Measurements from ENCODE around the gene SLC19A2.
"Not testable (repeated sequence)": the region's sequence is repeated elsewhere in the genome, so short reads cannot be mapped to it uniquely, and the experiment has no call there.

SLC19A2 gene

GRCh38 chr1:169509354-169509753 is 23.6 kb upstream of the SLC19A2 start:
- no peak for DNase-seq (ENCODE audit: extremely low read depth in 1 of 2, low read depth in 1 of 2)

- no peak for DNase-seq (ENCODE audit: extremely low read depth in 1 of 2, low read depth in 1 of 2)
Measured at GRCh38 chr1:169508432-169509338, 22.9 kb upstream of the SLC19A2 start.

GRCh38 chr1:169507413-169507812 is 21.7 kb upstream of the SLC19A2 start:
- no peak for DNase-seq (ENCODE audit: extremely low read depth in 1 of 2, low read depth in 1 of 2)

- not testable (repeated sequence) for DNase-seq (ENCODE audit: extremely low read depth in 1 of 2, low read depth in 1 of 2)
Measured at GRCh38 chr1:169503601-169504000, 17.9 kb upstream of the SLC19A2 start.

- DNase-seq (ENCODE audit: extremely low read depth in 1 of 2, low read depth in 1 of 2) = no peak
Measured at GRCh38 chr1:169499807-169500206, 14.1 kb upstream of the SLC19A2 start.

GRCh38 chr1:169497317-169497716 is 11.6 kb upstream of the SLC19A2 start:
- DNase-seq (ENCODE audit: extremely low read depth in 1 of 2, low read depth in 1 of 2) = no peak

- no peak for DNase-seq (ENCODE audit: extremely low read depth in 1 of 2, low read depth in 1 of 2)
Measured at GRCh38 chr1:169495916-169496315, 10.2 kb upstream of the SLC19A2 start.

GRCh38 chr1:169495046-169495775 is 9.5 kb upstream of the SLC19A2 start:
- no peak for DNase-seq (ENCODE audit: extremely low read depth in 1 of 2, low read depth in 1 of 2)

- DNase-seq (ENCODE audit: extremely low read depth in 1 of 2, low read depth in 1 of 2) = no peak
Measured at GRCh38 chr1:169494343-169494742, 8.6 kb upstream of the SLC19A2 start.

- DNase-seq (ENCODE audit: extremely low read depth in 1 of 2, low read depth in 1 of 2) = no peak
Measured at GRCh38 chr1:169493251-169493650, 7.5 kb upstream of the SLC19A2 start.

GRCh38 chr1:169491845-169492281 is 6.1 kb upstream of the SLC19A2 start:
- DNase-seq (ENCODE audit: extremely low read depth in 1 of 2, low read depth in 1 of 2) = peak in 1 of 2 donors; percentile 61

GRCh38 chr1:169488157-169488556 is 2.4 kb upstream of the SLC19A2 start:
- DNase-seq (ENCODE audit: extremely low read depth in 1 of 2, low read depth in 1 of 2) = no peak

GRCh38 chr1:169487561-169487960 is 1.8 kb upstream of the SLC19A2 start:
- no peak for DNase-seq (ENCODE audit: extremely low read depth in 1 of 2, low read depth in 1 of 2)

- DNase-seq (ENCODE audit: extremely low read depth in 1 of 2, low read depth in 1 of 2) = no peak
Measured at GRCh38 chr1:169487133-169487532, 1.4 kb upstream of the SLC19A2 start.

- no peak for DNase-seq (ENCODE audit: extremely low read depth in 1 of 2, low read depth in 1 of 2)
Measured at GRCh38 chr1:169486281-169487051, 722 bp upstream of the SLC19A2 start.

GRCh38 chr1:169484683-169485430 is 887 bp downstream of the SLC19A2 start:
- DNase-seq (ENCODE audit: extremely low read depth in 1 of 2, low read depth in 1 of 2) = no peak

- no peak for DNase-seq (ENCODE audit: extremely low read depth in 1 of 2, low read depth in 1 of 2)
Measured at GRCh38 chr1:169484101-169484500, 1.6 kb downstream of the SLC19A2 start.

- no peak for DNase-seq (ENCODE audit: extremely low read depth in 1 of 2, low read depth in 1 of 2)
Measured at GRCh38 chr1:169483500-169483966, 2.2 kb downstream of the SLC19A2 start.

GRCh38 chr1:169479363-169480066 is 6.2 kb downstream of the SLC19A2 start:
- no peak for DNase-seq (ENCODE audit: extremely low read depth in 1 of 2, low read depth in 1 of 2)
